SK-N-SH (cell line): Measurements from ENCODE around the gene PF4V1.

Experiments
- EZH2phosphoT487 ChIP-seq: fragments of 200-600 bp; sonication (generic); IDR thresholded peaks from 2 replicates; pipeline ENCODE4 v1.6.1; 2017; ENCODE audit warnings: low read depth, mixed run types, mild to moderate bottlenecking, antibody characterized with exemption, moderate library complexity, borderline replicate concordance
- MEF2A ChIP-seq: IDR thresholded peaks from 2 replicates; pipeline ENCODE4 v1.4.0; 2012; ENCODE audit warnings: low read depth, borderline replicate concordance
- RFX5 ChIP-seq: IDR thresholded peaks from 2 replicates; pipeline ENCODE4 v1.6.1; 2012; ENCODE audit warnings: mild to moderate bottlenecking, improper control_type of control experiment, low read length
- SIN3A ChIP-seq: IDR thresholded peaks from 2 replicates; pipeline ENCODE4 v1.6.1; 2012; ENCODE audit warnings: low read depth, mild to moderate bottlenecking, low read length, moderate library complexity, borderline replicate concordance
- TAF1 ChIP-seq: IDR thresholded peaks from 2 replicates; pipeline ENCODE4 v1.6.1; 2012; ENCODE audit warnings: low read depth, mild to moderate bottlenecking, low read length, moderate library complexity, borderline replicate concordance
- TEAD4 ChIP-seq: IDR thresholded peaks from 2 replicates; pipeline ENCODE4 v1.4.0; 2012; ENCODE audit warnings: mild to moderate bottlenecking, borderline replicate concordance; ENCODE audit not compliant: insufficient read depth
- USF2 ChIP-seq: fragments of 150-350 bp; IDR thresholded peaks from 2 replicates; pipeline ENCODE4 v1.6.1; 2017; ENCODE audit warnings: antibody characterized with exemption, low read length, low read depth, borderline replicate concordance
- TF ChIP-seq, protein P1 (sequence below): fragments of 200-600 bp; sonication (generic); IDR thresholded peaks from 2 replicates; pipeline ENCODE4 v1.6.1; 2017; ENCODE audit warnings: antibody characterized with exemption, mild to moderate bottlenecking, moderate library complexity

- TF ChIP-seq, protein P1, sequence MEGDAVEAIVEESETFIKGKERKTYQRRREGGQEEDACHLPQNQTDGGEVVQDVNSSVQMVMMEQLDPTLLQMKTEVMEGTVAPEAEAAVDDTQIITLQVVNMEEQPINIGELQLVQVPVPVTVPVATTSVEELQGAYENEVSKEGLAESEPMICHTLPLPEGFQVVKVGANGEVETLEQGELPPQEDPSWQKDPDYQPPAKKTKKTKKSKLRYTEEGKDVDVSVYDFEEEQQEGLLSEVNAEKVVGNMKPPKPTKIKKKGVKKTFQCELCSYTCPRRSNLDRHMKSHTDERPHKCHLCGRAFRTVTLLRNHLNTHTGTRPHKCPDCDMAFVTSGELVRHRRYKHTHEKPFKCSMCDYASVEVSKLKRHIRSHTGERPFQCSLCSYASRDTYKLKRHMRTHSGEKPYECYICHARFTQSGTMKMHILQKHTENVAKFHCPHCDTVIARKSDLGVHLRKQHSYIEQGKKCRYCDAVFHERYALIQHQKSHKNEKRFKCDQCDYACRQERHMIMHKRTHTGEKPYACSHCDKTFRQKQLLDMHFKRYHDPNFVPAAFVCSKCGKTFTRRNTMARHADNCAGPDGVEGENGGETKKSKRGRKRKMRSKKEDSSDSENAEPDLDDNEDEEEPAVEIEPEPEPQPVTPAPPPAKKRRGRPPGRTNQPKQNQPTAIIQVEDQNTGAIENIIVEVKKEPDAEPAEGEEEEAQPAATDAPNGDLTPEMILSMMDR, result no peak
- TF ChIP-seq TAF1, result no peak
- TF ChIP-seq EZH2phosphoT487, result no peak
- TF ChIP-seq SIN3A, result no peak
- TF ChIP-seq USF2, result no peak
- TF ChIP-seq TEAD4, result no peak
- TF ChIP-seq RFX5, result no peak
- TF ChIP-seq MEF2A, result no peak
These were observed 38.2 kb downstream of the PF4V1 start for GRCh38 chr4:73891326-73891725.
